K562 (cell line): ENCODE results near the gene MARCHF9. TPM values are rescaled to one million over a fixed set of nuclear protein-coding genes. Genes with fewer than 3 reads are reported as not detected.

Source experiments
- BCL6 ChIP-seq: fragments of 250-450 bp; sonication (Bioruptor Pico); IDR thresholded peaks from 2 replicates; pipeline ENCODE4 v1.4.0; 2020
- CCAR2 ChIP-seq: fragments of 200-400 bp; formaldehyde crosslinking; IDR thresholded peaks from 2 replicates; pipeline ENCODE4 v1.6.1; 2017; ENCODE audit warnings: mild to moderate bottlenecking, low read depth, low read length
- CHD2 ChIP-seq: IDR thresholded peaks from 2 replicates; pipeline ENCODE4 v1.6.1; 2011; ENCODE audit warnings: low read depth, low read length
- FOXA1 ChIP-seq: fragments of 450-650 bp; IDR thresholded peaks from 2 replicates; pipeline ENCODE4 v1.6.1; 2016; ENCODE audit warnings: mild to moderate bottlenecking, borderline replicate concordance
- GTF2B ChIP-seq: IDR thresholded peaks from 2 replicates; pipeline ENCODE4 v1.6.1; 2011; ENCODE audit not compliant: insufficient read length; ENCODE audit errors: extremely low read depth
- IRF9 ChIP-seq: fragments of 450-650 bp; IDR thresholded peaks from 2 replicates; pipeline ENCODE4 v1.6.1; 2016; ENCODE audit warnings: missing biosample characterization, missing genetic modification characterization
- SMAD1 ChIP-seq: fragments of 150-350 bp; IDR thresholded peaks from 2 replicates; pipeline ENCODE4 v1.6.1; 2014; ENCODE audit warnings: low read length, low read depth; ENCODE audit not compliant: partially characterized antibody
- TSHZ1 ChIP-seq: fragments of 250-450 bp; sonication (Bioruptor Pico); IDR thresholded peaks from 2 replicates; pipeline ENCODE4 v1.4.0; 2020; ENCODE audit warnings: mild to moderate bottlenecking, moderate library complexity
- ZBTB2 ChIP-seq: fragments of 450-650 bp; IDR thresholded peaks from 2 replicates; pipeline ENCODE4 v1.6.1; 2016; ENCODE audit warnings: antibody characterized with exemption
- ZNF311 ChIP-seq: fragments of 250-450 bp; sonication (Bioruptor Pico); IDR thresholded peaks from 2 replicates; pipeline ENCODE4 v1.4.0; 2020; ENCODE audit warnings: mild to moderate bottlenecking, moderate library complexity
- polyA plus RNA-seq, 8 experiments: library from polyadenylated mRNA; depleted of rRNA in 4 of 8; stranded (reverse) in 5 of 8; unstranded in 3 of 8; fragments of >200 nt; fragmentation: Nextera tagmentation in 2 of 8; fragmentation: Illumina TruSeq in 1 of 8; extraction: Ambion mirVana in 2 of 8; extraction: Trizol in 1 of 8; gene quantifications; 2 replicates each; pipeline versions ENCODE4 v1.2.1 to v1.2.3, GENCODE V29; 2011 to 2014; ENCODE audit warnings: inconsistent platforms in 1 of 8, missing spikeins in 1 of 8
- total RNA-seq, 7 experiments: library from RNA; depleted of rRNA in 6 of 7; stranded (reverse); fragments of >200 nt in 6 of 7; fragmentation: Illumina TruSeq in 2 of 7; extraction: Trizol in 2 of 7; gene quantifications; 2 replicates each; pipeline versions ENCODE4 v1.2.1 to v1.2.3, GENCODE V29; 2011 to 2021; ENCODE audit warnings: low replicate concordance in 1 of 7
- TF ChIP-seq, protein P1 (sequence below), 3 experiments: IDR thresholded peaks in 2 of 3; conservative IDR thresholded peaks in 1 of 3; 2 replicates each; pipeline ENCODE4 v1.5.1; 2011 to 2012; ENCODE audit warnings: low read length in 3 of 3, mild to moderate bottlenecking in 3 of 3, control low read depth in 2 of 3, improper control_type of control experiment in 1 of 3, inconsistent platforms in 1 of 3, low read depth in 1 of 3, mixed read lengths in 1 of 3, moderate library complexity in 1 of 3; ENCODE audit not compliant: insufficient read depth in 2 of 3

Gene MARCHF9
- total and polyA plus RNA-seq, 9 of the 15 experiments (the other 6 are each of a cell fraction or from before 2014, with no cell fraction given), result 0.80 to 12.4 (median 6.2) TPM

DNA sequence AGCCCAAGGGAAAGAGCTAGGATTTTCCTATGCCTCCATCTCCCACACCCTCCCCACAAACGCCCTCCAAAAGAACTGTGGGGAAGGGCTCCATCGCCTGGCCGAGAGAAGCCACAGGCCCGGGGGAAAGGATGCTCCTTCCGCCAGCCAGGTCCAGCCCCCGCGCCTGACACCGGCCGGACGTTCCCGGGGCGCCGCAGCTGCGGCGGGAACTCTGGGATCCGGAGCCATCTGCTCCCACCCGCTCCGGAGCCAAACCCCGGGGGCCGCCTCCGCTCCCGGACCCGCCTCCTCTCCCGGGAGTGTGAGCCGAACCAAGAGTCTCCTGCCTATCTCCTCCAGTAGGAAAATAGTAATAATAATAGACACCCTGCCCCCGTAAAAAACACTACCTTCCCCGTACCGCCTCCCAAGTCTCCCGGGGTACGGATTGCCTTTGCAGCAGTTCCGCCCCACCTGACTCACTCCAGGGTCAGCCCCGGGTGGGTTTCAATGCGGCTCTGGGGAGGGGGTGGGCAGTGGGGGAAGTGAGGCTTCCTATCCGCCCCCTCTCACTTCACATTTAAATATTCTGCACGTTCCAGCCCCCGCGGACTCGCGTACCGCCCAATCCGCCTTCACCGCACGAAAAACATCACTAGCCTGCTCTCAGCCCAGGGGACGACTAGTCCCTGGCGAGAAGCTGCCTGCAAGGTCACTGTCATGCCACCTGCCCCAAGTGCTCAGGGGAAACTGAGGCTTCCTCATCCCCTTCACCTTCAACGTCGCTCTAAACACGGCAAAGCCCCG lies 18.8 kb upstream of the MARCHF9 start (continued):
- no peak for TF ChIP-seq GTF2B
- no peak for TF ChIP-seq SMAD1
- no peak for TF ChIP-seq ZNF311 (CRISPR knock-in tag)
- no peak for TF ChIP-seq BCL6 (CRISPR knock-in tag)
- TF ChIP-seq, protein P1, sequence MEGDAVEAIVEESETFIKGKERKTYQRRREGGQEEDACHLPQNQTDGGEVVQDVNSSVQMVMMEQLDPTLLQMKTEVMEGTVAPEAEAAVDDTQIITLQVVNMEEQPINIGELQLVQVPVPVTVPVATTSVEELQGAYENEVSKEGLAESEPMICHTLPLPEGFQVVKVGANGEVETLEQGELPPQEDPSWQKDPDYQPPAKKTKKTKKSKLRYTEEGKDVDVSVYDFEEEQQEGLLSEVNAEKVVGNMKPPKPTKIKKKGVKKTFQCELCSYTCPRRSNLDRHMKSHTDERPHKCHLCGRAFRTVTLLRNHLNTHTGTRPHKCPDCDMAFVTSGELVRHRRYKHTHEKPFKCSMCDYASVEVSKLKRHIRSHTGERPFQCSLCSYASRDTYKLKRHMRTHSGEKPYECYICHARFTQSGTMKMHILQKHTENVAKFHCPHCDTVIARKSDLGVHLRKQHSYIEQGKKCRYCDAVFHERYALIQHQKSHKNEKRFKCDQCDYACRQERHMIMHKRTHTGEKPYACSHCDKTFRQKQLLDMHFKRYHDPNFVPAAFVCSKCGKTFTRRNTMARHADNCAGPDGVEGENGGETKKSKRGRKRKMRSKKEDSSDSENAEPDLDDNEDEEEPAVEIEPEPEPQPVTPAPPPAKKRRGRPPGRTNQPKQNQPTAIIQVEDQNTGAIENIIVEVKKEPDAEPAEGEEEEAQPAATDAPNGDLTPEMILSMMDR (IDR thresholded peaks at IDR 0.05 in 2 of 3, conservative IDR thresholded peaks at IDR 0.05 in 1 of 3; ENCODE audit: insufficient read depth in 2 of 3, low read depth in 1 of 3, low read length in 3 of 3), result peak; percentile 71 to 79 (median 79)
- no peak for TF ChIP-seq IRF9 (tag)
- TF ChIP-seq TSHZ1, result no peak
- TF ChIP-seq FOXA1, result no peak
- no peak for TF ChIP-seq CCAR2
- no peak for TF ChIP-seq ZBTB2
- TF ChIP-seq CHD2, result no peak
